Renal cortex interstitium (tissue), 15 donors: ENCODE measurements around the gene LPIN1. TPM values are rescaled to one million over a fixed set of nuclear protein-coding genes. Genes with fewer than 3 reads are reported as not detected.
A peak's percentile ranks its signal among the peaks of the same experiment; 100 is the strongest.

Experiments
- DNase-seq, 11 donors: peaks; one replicate each; pipeline ENCODE4 v3.0.0-alpha.2; 2013; ENCODE audit warnings: low read depth in 9 of 11, low spot score in 4 of 11; ENCODE audit errors: extremely low read depth in 1 of 11
- long read RNA-seq, 16 experiments: transcript quantifications; one replicate each; lab custom pipeline, GENCODE V29; 2026
- polyA plus RNA-seq, 3 donors: library from polyadenylated mRNA; unstranded; fragments of 120-200 nt; gene quantifications; one replicate each; pipeline ENCODE4 v1.2.1, GENCODE V29; 2013; ENCODE audit not compliant: insufficient read length in 3 of 3

The LPIN1 gene
- 10 to 100 TPM; 19.8 to 26.4 (median 22.5) TPM for polyA plus RNA-seq
- long read RNA-seq, donor 1, result 0 reads
- long read RNA-seq, donor 2, full-length matches to known transcripts, result 1 of 1 reads
- long read RNA-seq, donor 2, partial matches to known transcripts, result 0 of 1 reads
- long read RNA-seq, donor 2, other reads (novel, unspliced or antisense), result 0 of 1 reads
- long read RNA-seq, donor 3, result 0 reads
- long read RNA-seq, donor 4, partial matches to known transcripts, result 5 of 5 reads
- long read RNA-seq, donor 4, other reads (novel, unspliced or antisense), result 0 of 5 reads
- long read RNA-seq, donor 5, result 0 reads
- long read RNA-seq, donor 6, full-length matches to known transcripts, result 3 of 3 reads
- long read RNA-seq, donor 6, partial matches to known transcripts, result 0 of 3 reads
- long read RNA-seq, donor 6, other reads (novel, unspliced or antisense), result 0 of 3 reads
- long read RNA-seq, donor 7, partial matches to known transcripts, result 6 of 6 reads
- long read RNA-seq, donor 7, other reads (novel, unspliced or antisense), result 0 of 6 reads
- long read RNA-seq, donor 8, full-length matches to known transcripts, result 3 of 10 reads
- long read RNA-seq, donor 8, partial matches to known transcripts, result 7 of 10 reads
- long read RNA-seq, donor 8, other reads (novel, unspliced or antisense), result 0 of 10 reads
- long read RNA-seq, donor 9, full-length matches to known transcripts, result 1 of 7 reads
- long read RNA-seq, donor 9, partial matches to known transcripts, result 6 of 7 reads
- long read RNA-seq, donor 9, other reads (novel, unspliced or antisense), result 0 of 7 reads
- long read RNA-seq, donor 10, full-length matches to known transcripts, result 3 of 3 reads
- long read RNA-seq, donor 10, partial matches to known transcripts, result 0 of 3 reads
- long read RNA-seq, donor 10, other reads (novel, unspliced or antisense), result 0 of 3 reads
- long read RNA-seq, donor 11, full-length matches to known transcripts, result 1 of 1 reads
- long read RNA-seq, donor 11, partial matches to known transcripts, result 0 of 1 reads
- long read RNA-seq, donor 11, other reads (novel, unspliced or antisense), result 0 of 1 reads
- long read RNA-seq, donor 12, result 0 reads
- long read RNA-seq, donor 13, full-length matches to known transcripts, result 2 of 18 reads
- long read RNA-seq, donor 13, partial matches to known transcripts, result 16 of 18 reads
- long read RNA-seq, donor 13, other reads (novel, unspliced or antisense), result 0 of 18 reads
- long read RNA-seq, donor 14, full-length matches to known transcripts, result 2 of 7 reads
- long read RNA-seq, donor 14, partial matches to known transcripts, result 5 of 7 reads
- long read RNA-seq, donor 14, other reads (novel, unspliced or antisense), result 0 of 7 reads
- long read RNA-seq, donor 15, full-length matches to known transcripts, result 1 of 1 reads
- long read RNA-seq, donor 15, partial matches to known transcripts, result 0 of 1 reads
- long read RNA-seq, donor 15, other reads (novel, unspliced or antisense), result 0 of 1 reads
- long read RNA-seq, donor 16, full-length matches to known transcripts, result 4 of 24 reads
- long read RNA-seq, donor 16, partial matches to known transcripts, result 20 of 24 reads
- long read RNA-seq, donor 16, other reads (novel, unspliced or antisense), result 0 of 24 reads

DNA sequence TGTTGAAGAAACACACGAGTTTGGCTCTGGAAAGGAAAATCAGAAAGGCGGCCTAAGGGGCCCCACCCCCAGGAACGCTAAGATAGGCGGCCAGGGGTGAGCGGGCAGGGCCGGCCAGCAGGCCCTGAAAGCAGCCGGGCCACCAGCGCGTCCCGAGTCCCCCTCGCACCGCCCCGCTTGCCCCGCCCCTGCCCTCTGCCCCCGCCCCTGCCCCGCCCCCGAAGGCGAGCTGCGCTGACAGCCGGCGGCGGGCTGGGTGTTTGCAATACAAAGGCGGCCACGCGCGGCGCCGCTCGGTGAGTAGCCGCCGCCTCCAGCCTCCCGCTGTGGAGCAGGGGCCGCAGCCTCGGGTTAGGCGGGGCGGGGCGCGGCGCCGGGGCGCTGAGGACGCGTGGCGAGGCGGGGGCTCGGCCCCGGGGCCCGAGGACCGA lies at the start of gene LPIN1:
Gene LPIN1 (plus strand): TSS at position 257 of the 431 bp plus-strand sequence. CDS start 18,910 bp downstream, outside the sequence.
- peak; percentile 23 to 87 (median 79) for DNase-seq

- DNase-seq, result no peak
These were observed 49.7 kb upstream of the LPIN1 start for GRCh38 chr2:11696736-11697102.

GRCh38 chr2:11697103-11697871 lies 49.1 kb upstream of the LPIN1 start:
- no peak for DNase-seq

- DNase-seq, result peak in 3 of 11 donors; percentile 27 to 52 (median 29)
These were observed 48.2 kb upstream of the LPIN1 start for GRCh38 chr2:11698009-11698922.

DNA sequence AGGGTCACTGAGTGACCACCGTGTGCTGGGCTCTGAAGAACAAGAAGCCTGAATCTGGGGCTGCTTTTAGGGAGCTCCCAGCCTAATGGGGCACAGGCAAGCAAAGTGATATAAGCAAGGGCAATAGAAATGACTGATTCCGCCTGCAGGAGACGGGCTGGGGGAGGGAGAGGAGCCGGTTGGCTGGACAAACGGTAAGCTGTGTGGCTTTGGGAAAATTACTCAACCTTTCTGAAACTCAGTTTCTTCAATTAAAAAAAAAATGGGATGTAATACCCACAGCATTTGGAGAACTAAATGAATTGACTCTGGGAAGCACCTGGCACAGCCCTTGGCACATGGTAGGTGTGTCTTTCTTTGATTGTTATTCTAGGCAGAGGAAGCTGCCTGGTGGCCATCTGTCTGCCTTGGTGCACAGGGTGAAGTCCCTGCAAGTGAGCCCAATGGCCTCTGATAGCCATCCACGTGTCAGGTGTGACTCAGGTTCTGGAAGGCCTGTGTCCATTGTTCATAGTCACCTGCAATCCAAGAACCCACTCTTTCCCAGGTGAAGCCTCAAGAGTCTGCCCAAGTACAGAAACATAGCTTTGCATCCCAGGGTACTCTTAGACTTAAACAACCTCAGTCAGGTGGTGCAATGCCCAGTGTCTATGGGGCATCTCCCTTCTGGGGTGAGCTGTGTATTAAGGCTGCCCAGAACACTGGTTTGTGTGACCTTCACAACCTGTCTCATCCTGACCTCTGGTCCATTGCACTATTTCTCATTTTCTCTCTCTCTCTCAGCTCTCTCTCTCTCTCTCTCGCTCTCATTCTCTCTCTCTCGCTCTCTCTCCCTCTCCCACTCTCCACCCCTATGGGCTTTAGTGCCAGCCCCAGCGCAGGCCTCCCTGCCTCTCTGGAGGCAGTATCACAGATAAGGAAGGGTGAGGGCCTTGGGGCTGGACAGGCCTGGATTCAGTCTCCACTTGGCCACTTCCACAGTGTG lies 46.5 kb upstream of the LPIN1 start:
- DNase-seq, result no peak

DNA sequence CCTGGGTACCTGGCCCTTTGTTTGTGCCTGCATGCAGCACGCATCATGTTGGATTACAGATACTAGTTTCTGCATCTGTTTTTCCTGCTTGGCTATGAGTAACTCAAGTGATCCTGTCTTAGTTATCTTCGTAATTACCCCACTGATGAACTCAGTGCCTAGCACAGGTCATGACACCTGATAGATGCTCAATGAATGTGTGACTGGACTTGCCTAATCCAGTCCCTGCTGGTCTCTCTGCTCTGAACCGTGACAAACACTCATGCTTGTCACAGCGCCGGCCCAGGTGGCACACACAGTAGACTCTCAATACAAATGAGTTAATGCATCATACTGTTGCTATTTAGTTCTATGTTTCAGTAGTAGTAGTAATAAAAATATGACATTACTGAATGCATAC lies 45.2 kb upstream of the LPIN1 start:
- no peak for DNase-seq

GRCh38 chr2:11701751-11702301 lies 44.6 kb upstream of the LPIN1 start:
- no peak for DNase-seq

DNA sequence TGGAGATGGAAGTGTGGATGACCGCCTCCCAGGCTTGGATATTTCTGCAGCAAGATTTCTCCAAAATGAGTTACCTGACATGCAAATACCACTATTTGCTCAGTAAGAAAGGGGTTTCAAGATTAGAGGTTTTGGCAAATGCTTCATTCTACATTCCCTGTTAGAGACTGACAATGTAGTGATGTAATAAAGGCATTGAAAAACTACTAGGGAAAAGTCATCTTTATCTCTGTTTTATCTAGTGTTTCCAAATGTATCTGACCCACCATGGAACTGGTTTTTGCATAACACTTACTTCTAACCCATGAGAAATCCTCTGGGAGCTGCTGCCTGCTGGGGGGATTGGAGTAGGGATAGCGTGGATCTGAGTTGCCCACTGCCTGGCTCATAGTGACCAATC lies 43.5 kb upstream of the LPIN1 start:
- no peak for DNase-seq

DNA sequence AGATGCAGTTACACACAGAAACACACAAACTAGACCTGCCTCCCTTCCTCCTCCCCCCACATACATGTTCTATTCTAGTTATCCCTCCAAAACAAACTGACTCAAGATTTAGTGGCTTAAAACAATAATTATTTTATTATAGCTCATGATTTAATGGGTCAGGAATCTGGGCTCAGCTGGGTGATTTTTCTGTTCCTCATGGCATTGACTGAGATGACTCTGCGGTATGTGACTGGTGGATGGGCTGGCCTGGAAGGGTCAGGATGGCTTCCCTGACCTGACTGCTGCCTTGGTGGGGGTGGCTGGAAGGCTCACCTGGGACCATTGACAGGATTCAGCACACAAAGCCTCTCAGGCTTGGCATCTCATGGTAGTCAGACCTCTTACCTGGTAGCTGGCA lies 42.7 kb upstream of the LPIN1 start:
- DNase-seq, result no peak

- DNase-seq, result no peak
These were observed 41.4 kb upstream of the LPIN1 start for GRCh38 chr2:11705063-11705462.

DNA sequence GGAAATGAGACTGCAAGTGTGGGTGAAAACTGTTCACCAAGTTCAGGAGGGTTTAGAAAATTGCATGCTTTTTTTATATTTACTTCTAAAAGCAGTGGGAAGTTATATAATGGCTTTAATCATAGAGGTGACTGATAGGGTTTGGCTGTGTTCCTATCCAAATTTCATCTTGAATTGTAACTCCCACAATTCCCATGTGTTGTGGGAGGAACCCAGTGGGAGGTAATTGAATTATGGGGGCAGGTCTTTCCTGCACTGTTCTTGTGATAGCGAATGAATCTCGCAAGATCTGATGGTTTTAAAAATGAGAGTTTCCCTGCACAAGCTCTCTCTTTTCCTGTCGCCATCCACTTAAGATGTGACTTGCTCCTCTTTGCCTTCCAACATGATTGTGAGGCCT lies 40.7 kb upstream of the LPIN1 start:
- no peak for DNase-seq

DNA sequence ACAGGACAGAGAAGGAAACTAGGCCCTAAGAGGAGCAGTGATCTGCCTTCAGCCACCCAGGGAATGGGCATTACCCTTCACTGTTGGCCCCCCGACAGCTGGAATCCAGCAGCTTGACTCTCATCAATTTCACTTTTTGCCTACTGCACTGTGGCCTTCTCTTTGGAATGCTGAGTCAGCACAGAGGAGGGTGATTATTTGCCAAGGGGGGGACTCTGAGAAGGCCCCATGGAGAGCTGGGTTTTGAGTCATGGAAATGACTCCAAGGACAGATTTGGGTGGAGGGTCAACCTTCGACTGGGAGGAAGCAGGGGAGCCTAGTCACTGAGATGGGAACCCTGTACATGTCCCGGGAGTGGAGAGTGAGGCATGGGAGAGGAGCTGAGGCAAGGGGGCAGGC lies 38.3 kb upstream of the LPIN1 start:
- no peak for DNase-seq

DNA sequence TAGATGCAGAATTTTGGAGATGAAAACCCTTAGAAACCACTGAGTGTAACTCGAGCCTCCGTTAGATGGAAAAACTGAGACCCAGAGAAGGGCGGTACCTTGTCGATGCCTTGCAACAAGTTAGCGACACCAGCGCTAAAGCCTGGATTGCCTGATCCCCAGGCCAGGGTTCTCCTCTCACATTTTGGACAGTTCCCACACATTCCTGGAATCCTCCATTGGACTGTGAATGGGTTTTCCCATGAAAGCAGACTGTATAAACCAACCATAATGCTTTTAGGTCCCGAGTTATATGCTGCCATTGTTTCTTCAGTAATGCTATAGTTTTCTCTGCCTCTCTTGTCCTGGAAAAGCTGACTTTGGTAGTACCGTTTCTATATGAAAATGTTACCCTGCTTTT lies 37.1 kb upstream of the LPIN1 start:
- DNase-seq, result no peak

GRCh38 chr2:11710210-11710609 lies 36.2 kb upstream of the LPIN1 start:
- DNase-seq, result no peak

DNA sequence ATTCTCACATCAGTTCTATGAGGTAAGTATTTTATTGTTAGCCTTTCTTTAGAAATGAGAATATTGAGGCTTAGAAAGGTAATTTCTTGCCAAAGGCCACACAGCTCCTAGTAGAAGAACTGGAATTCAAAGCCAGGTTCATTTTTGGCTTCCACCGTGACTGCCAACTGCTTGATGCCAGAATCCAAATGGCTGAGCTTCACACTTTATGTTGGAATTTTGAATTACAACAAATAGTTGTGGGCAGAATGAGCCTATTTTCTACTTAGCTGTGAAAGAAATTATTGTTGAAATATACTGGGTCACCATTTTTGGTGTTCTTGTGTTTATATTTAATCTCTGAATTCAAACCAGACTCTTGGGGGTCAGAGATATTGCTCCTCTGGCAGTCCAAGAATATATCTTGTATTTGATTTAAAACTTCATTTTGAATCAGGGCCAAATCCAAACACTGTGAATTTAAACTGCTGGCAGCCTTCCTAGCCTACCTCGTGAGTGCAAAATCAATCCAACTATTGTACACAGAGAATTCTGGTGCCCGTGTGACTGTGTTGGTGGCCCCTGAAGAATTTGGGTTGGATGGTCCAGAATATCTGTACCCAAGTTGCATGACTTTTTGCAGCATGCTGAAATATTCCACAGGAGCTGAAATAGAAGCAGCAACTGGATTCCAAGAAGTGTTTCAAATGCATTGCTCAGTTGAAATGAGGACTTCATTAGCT lies 35.6 kb upstream of the LPIN1 start:
- no peak for DNase-seq
